Measurements from ENCODE around the gene ANKRD11.

ANKRD11 gene

GRCh38 chr16:89446136-89446974 is 44.0 kb downstream of the ANKRD11 start:
- Histone ChIP-seq H3K27ac (ENCODE audit: low read length) (no peak overlapping the region), H3K9me3 (ENCODE audit: control insufficient read depth in 1 of 2, low read length in 2 of 2) (no peaks in the 10 kb centered on the region), H3K36me3 (ENCODE audit: control insufficient read depth in 1 of 2, insufficient read depth in 2 of 2, low read length in 2 of 2) (no peaks in the 10 kb centered on the region), H3K27me3 (ENCODE audit: low read depth, low read length) (no peaks in the 10 kb centered on the region), H3K4me1 (ENCODE audit: control insufficient read depth in 1 of 2, insufficient read depth in 2 of 2, low read length in 2 of 2) (peaks cover 31 to 71% of the 10 kb centered on the region in 2 donors), H3K4me3 (ENCODE audit: low read depth in 1 of 2, low read length in 2 of 2) (no peak overlapping the region)

GRCh38 chr16:89445166-89445565 is 45.2 kb downstream of the ANKRD11 start:
- Histone ChIP-seq H3K36me3 (ENCODE audit: control insufficient read depth in 1 of 2, insufficient read depth in 2 of 2, low read length in 2 of 2) (no peaks in the 10 kb centered on the region), H3K27me3 (ENCODE audit: low read depth, low read length) (no peaks in the 10 kb centered on the region), H3K4me1 (ENCODE audit: control insufficient read depth in 1 of 2, insufficient read depth in 2 of 2, low read length in 2 of 2) (peaks cover 30 to 66% of the 10 kb centered on the region in 2 donors), H3K4me3 (ENCODE audit: low read depth in 1 of 2, low read length in 2 of 2) (no peak overlapping the region), H3K9me3 (ENCODE audit: control insufficient read depth in 1 of 2, low read length in 2 of 2) (no peaks in the 10 kb centered on the region), H3K27ac (ENCODE audit: low read length) (no peak overlapping the region)

GRCh38 chr16:89444728-89445127 is 45.6 kb downstream of the ANKRD11 start:
- no peak overlapping the region for H3K4me3 ChIP-seq (ENCODE audit: low read depth in 1 of 2, low read length in 2 of 2)
- H3K27ac ChIP-seq (ENCODE audit: low read length), result no peak overlapping the region
- no peaks in the 10 kb centered on the region for H3K27me3 ChIP-seq (ENCODE audit: low read depth, low read length)
- H3K36me3 ChIP-seq (ENCODE audit: control insufficient read depth in 1 of 2, insufficient read depth in 2 of 2, low read length in 2 of 2), result no peaks in the 10 kb centered on the region
- peaks cover 26 to 64% of the 10 kb centered on the region in 2 donors for H3K4me1 ChIP-seq (ENCODE audit: control insufficient read depth in 1 of 2, insufficient read depth in 2 of 2, low read length in 2 of 2)
- H3K9me3 ChIP-seq (ENCODE audit: control insufficient read depth in 1 of 2, low read length in 2 of 2), result no peaks in the 10 kb centered on the region

- no peak overlapping the region for H3K4me3 ChIP-seq (ENCODE audit: low read depth in 1 of 2, low read length in 2 of 2)
- no peaks in the 10 kb centered on the region for H3K9me3 ChIP-seq (ENCODE audit: control insufficient read depth in 1 of 2, low read length in 2 of 2)
- H3K36me3 ChIP-seq (ENCODE audit: control insufficient read depth in 1 of 2, insufficient read depth in 2 of 2, low read length in 2 of 2), result no peaks in the 10 kb centered on the region
- H3K4me1 ChIP-seq (ENCODE audit: control insufficient read depth in 1 of 2, insufficient read depth in 2 of 2, low read length in 2 of 2), result peaks cover 26 to 61% of the 10 kb centered on the region in 2 donors
- H3K27me3 ChIP-seq (ENCODE audit: low read depth, low read length), result no peaks in the 10 kb centered on the region
- no peak overlapping the region for H3K27ac ChIP-seq (ENCODE audit: low read length)
Observed at GRCh38 chr16:89444151-89444723, 46.1 kb downstream of the ANKRD11 start.

- Histone ChIP-seq H3K9me3 (ENCODE audit: control insufficient read depth in 1 of 2, low read length in 2 of 2) (no peaks in the 10 kb centered on the region), H3K27ac (ENCODE audit: low read length) (no peak overlapping the region), H3K4me1 (ENCODE audit: control insufficient read depth in 1 of 2, insufficient read depth in 2 of 2, low read length in 2 of 2) (peaks cover 26 to 59% of the 10 kb centered on the region in 2 donors), H3K27me3 (ENCODE audit: low read depth, low read length) (no peaks in the 10 kb centered on the region), H3K36me3 (ENCODE audit: control insufficient read depth in 1 of 2, insufficient read depth in 2 of 2, low read length in 2 of 2) (no peaks in the 10 kb centered on the region), H3K4me3 (ENCODE audit: low read depth in 1 of 2, low read length in 2 of 2) (peak overlapping the region in 1 of 2 donors; percentile 17)
Observed at GRCh38 chr16:89443727-89444084, 46.7 kb downstream of the ANKRD11 start.

- Histone ChIP-seq H3K36me3 (ENCODE audit: control insufficient read depth in 1 of 2, insufficient read depth in 2 of 2, low read length in 2 of 2) (no peaks in the 10 kb centered on the region), H3K27me3 (ENCODE audit: low read depth, low read length) (no peaks in the 10 kb centered on the region), H3K4me3 (ENCODE audit: low read depth in 1 of 2, low read length in 2 of 2) (peak overlapping the region in 1 of 2 donors; percentile 17), H3K27ac (ENCODE audit: low read length) (no peak overlapping the region), H3K4me1 (ENCODE audit: control insufficient read depth in 1 of 2, insufficient read depth in 2 of 2, low read length in 2 of 2) (peaks cover 26 to 57% of the 10 kb centered on the region in 2 donors), H3K9me3 (ENCODE audit: control insufficient read depth in 1 of 2, low read length in 2 of 2) (no peaks in the 10 kb centered on the region)
Observed at GRCh38 chr16:89442990-89443726, 47.2 kb downstream of the ANKRD11 start.

GRCh38 chr16:89442588-89442987 is 47.8 kb downstream of the ANKRD11 start:
- Histone ChIP-seq H3K27me3 (ENCODE audit: low read depth, low read length) (no peaks in the 10 kb centered on the region), H3K27ac (ENCODE audit: low read length) (no peak overlapping the region), H3K9me3 (ENCODE audit: control insufficient read depth in 1 of 2, low read length in 2 of 2) (no peaks in the 10 kb centered on the region), H3K4me3 (ENCODE audit: low read depth in 1 of 2, low read length in 2 of 2) (no peak overlapping the region), H3K4me1 (ENCODE audit: control insufficient read depth in 1 of 2, insufficient read depth in 2 of 2, low read length in 2 of 2) (peaks cover 26 to 57% of the 10 kb centered on the region in 2 donors), H3K36me3 (ENCODE audit: control insufficient read depth in 1 of 2, insufficient read depth in 2 of 2, low read length in 2 of 2) (no peaks in the 10 kb centered on the region)

- peaks cover 16 to 31% of the 10 kb centered on the region in 2 donors for H3K4me1 ChIP-seq (ENCODE audit: control insufficient read depth in 1 of 2, insufficient read depth in 2 of 2, low read length in 2 of 2)
Observed at GRCh38 chr16:89439659-89440058, 50.7 kb downstream of the ANKRD11 start.

GRCh38 chr16:89437991-89438390 is 52.4 kb downstream of the ANKRD11 start:
- no peak overlapping the region for H3K27ac ChIP-seq (ENCODE audit: low read length)
- H3K4me1 ChIP-seq (ENCODE audit: control insufficient read depth in 1 of 2, insufficient read depth in 2 of 2, low read length in 2 of 2), result peaks cover 3 to 24% of the 10 kb centered on the region in 2 donors
- no peak overlapping the region for H3K4me3 ChIP-seq (ENCODE audit: low read depth in 1 of 2, low read length in 2 of 2)
- H3K36me3 ChIP-seq (ENCODE audit: control insufficient read depth in 1 of 2, insufficient read depth in 2 of 2, low read length in 2 of 2), result no peaks in the 10 kb centered on the region
- no peaks in the 10 kb centered on the region for H3K27me3 ChIP-seq (ENCODE audit: low read depth, low read length)
- no peaks in the 10 kb centered on the region for H3K9me3 ChIP-seq (ENCODE audit: control insufficient read depth in 1 of 2, low read length in 2 of 2)

More at GRCh38 chr16:89439659-89440058, 50.7 kb downstream of the ANKRD11 start:
- H3K4me3 ChIP-seq (ENCODE audit: low read depth in 1 of 2, low read length in 2 of 2), result no peak overlapping the region
- H3K27me3 ChIP-seq (ENCODE audit: low read depth, low read length), result no peaks in the 10 kb centered on the region
- H3K36me3 ChIP-seq (ENCODE audit: control insufficient read depth in 1 of 2, insufficient read depth in 2 of 2, low read length in 2 of 2), result no peaks in the 10 kb centered on the region
- no peaks in the 10 kb centered on the region for H3K9me3 ChIP-seq (ENCODE audit: control insufficient read depth in 1 of 2, low read length in 2 of 2)
- H3K27ac ChIP-seq (ENCODE audit: low read length), result no peak overlapping the region

GRCh38 chr16:89437251-89437987 is 52.9 kb downstream of the ANKRD11 start:
- Histone ChIP-seq H3K9me3 (ENCODE audit: control insufficient read depth in 1 of 2, low read length in 2 of 2) (no peaks in the 10 kb centered on the region), H3K4me1 (ENCODE audit: control insufficient read depth in 1 of 2, insufficient read depth in 2 of 2, low read length in 2 of 2) (peaks cover 0 to 24% of the 10 kb centered on the region in 2 donors), H3K27me3 (ENCODE audit: low read depth, low read length) (no peaks in the 10 kb centered on the region), H3K4me3 (ENCODE audit: low read depth in 1 of 2, low read length in 2 of 2) (no peak overlapping the region), H3K36me3 (ENCODE audit: control insufficient read depth in 1 of 2, insufficient read depth in 2 of 2, low read length in 2 of 2) (no peaks in the 10 kb centered on the region), H3K27ac (ENCODE audit: low read length) (no peak overlapping the region)

GRCh38 chr16:89436366-89436765 is 54.0 kb downstream of the ANKRD11 start:
- Histone ChIP-seq H3K4me3 (ENCODE audit: low read depth in 1 of 2, low read length in 2 of 2) (no peak overlapping the region), H3K4me1 (ENCODE audit: control insufficient read depth in 1 of 2, insufficient read depth in 2 of 2, low read length in 2 of 2) (peaks cover 5 to 25% of the 10 kb centered on the region in 2 donors), H3K9me3 (ENCODE audit: control insufficient read depth in 1 of 2, low read length in 2 of 2) (no peaks in the 10 kb centered on the region), H3K27me3 (ENCODE audit: low read depth, low read length) (no peaks in the 10 kb centered on the region), H3K36me3 (ENCODE audit: control insufficient read depth in 1 of 2, insufficient read depth in 2 of 2, low read length in 2 of 2) (no peaks in the 10 kb centered on the region), H3K27ac (ENCODE audit: low read length) (no peak overlapping the region)

All from muscle layer of duodenum (tissue), 2 donors.